H1 (cell line): Measurements from ENCODE around the gene PRRT1B. TPM values are rescaled to one million over a fixed set of nuclear protein-coding genes. Genes with fewer than 3 reads are reported as not detected.

Experiments
- CTBP2 ChIP-seq: IDR thresholded peaks from 2 replicates; pipeline ENCODE4 v1.7.0; 2011; ENCODE audit warnings: borderline replicate concordance, mild to moderate bottlenecking, moderate library complexity, mixed read lengths, low read length; ENCODE audit not compliant: insufficient read depth, insufficient read length
- POU5F1 ChIP-seq: IDR thresholded peaks from 2 replicates; pipeline ENCODE4 v1.6.1; 2011; ENCODE audit warnings: low read depth, mild to moderate bottlenecking, low read length, moderate library complexity
- polyA plus RNA-seq, 7 experiments: library from polyadenylated mRNA; depleted of rRNA in 3 of 7; stranded (reverse) in 5 of 7; unstranded in 2 of 7; fragments of >200 nt in 5 of 7; fragments of 200-250 nt in 2 of 7; gene quantifications; 1 replicate in 5 of 7; 2 replicates in 1 of 7; 4 replicates in 1 of 7; pipeline versions ENCODE4 v1.2.1 to v1.2.3, GENCODE V29; 2011 to 2013; ENCODE audit warnings: missing spikeins in 2 of 7, mixed read lengths in 2 of 7
- total RNA-seq: library from RNA; stranded (reverse); fragmentation: NEBNext Ultra II Directional; extraction: Animal tissue kit (Norgen Biotek cat#: 25700); gene quantifications from 2 replicates; pipeline ENCODE4 v1.2.1, GENCODE V29; 2021
- TF ChIP-seq, protein P1 (sequence below): IDR thresholded peaks from 2 replicates; pipeline ENCODE4 v1.6.1; 2011; ENCODE audit warnings: low read depth, mild to moderate bottlenecking, low read length; ENCODE audit not compliant: insufficient read depth
- TF ChIP-seq, protein P2 (sequence below), 3 experiments: IDR thresholded peaks; 1 replicate in 2 of 3; 2 replicates in 1 of 3; pipeline versions ENCODE4 v1.5.1 to v1.6.1; 2011; ENCODE audit warnings: low read length in 3 of 3, mild to moderate bottlenecking in 3 of 3, inconsistent platforms in 2 of 3, low read depth in 1 of 3, moderate library complexity in 1 of 3; ENCODE audit not compliant: insufficient read depth in 1 of 3; ENCODE audit errors: control extremely low read depth in 1 of 3

PRRT1B gene
- total and polyA plus RNA-seq, 2 of the 8 experiments (the other 6 are each of a cell fraction or from before 2014, with no cell fraction given): 0.30 to 1.2 TPM

- TF ChIP-seq POU5F1: no peak
- TF ChIP-seq, protein P1, sequence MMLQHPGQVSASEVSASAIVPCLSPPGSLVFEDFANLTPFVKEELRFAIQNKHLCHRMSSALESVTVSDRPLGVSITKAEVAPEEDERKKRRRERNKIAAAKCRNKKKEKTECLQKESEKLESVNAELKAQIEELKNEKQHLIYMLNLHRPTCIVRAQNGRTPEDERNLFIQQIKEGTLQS: no peak
- TF ChIP-seq, protein P2, sequence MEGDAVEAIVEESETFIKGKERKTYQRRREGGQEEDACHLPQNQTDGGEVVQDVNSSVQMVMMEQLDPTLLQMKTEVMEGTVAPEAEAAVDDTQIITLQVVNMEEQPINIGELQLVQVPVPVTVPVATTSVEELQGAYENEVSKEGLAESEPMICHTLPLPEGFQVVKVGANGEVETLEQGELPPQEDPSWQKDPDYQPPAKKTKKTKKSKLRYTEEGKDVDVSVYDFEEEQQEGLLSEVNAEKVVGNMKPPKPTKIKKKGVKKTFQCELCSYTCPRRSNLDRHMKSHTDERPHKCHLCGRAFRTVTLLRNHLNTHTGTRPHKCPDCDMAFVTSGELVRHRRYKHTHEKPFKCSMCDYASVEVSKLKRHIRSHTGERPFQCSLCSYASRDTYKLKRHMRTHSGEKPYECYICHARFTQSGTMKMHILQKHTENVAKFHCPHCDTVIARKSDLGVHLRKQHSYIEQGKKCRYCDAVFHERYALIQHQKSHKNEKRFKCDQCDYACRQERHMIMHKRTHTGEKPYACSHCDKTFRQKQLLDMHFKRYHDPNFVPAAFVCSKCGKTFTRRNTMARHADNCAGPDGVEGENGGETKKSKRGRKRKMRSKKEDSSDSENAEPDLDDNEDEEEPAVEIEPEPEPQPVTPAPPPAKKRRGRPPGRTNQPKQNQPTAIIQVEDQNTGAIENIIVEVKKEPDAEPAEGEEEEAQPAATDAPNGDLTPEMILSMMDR (IDR thresholded peaks at IDR 0.05; ENCODE audit: control extremely low read depth in 1 of 3, insufficient read depth in 1 of 3, low read depth in 1 of 3, low read length in 3 of 3): no peak
- no peak for TF ChIP-seq CTBP2
Observed at GRCh38 chr9:131582056-131582455, 36.7 kb downstream of the PRRT1B start (continued).
